HuH-7 (cell line): ENCODE measurements around the gene MYB.
"Not testable (repeated sequence)": the region's sequence is repeated elsewhere in the genome, so short reads cannot be mapped to it uniquely, and the experiment has no call there.

Experiments used
- DNase-seq: peaks from one replicate; pipeline ENCODE4 v3.0.0; 2011; ENCODE audit warnings: low spot score

Gene MYB

DNA sequence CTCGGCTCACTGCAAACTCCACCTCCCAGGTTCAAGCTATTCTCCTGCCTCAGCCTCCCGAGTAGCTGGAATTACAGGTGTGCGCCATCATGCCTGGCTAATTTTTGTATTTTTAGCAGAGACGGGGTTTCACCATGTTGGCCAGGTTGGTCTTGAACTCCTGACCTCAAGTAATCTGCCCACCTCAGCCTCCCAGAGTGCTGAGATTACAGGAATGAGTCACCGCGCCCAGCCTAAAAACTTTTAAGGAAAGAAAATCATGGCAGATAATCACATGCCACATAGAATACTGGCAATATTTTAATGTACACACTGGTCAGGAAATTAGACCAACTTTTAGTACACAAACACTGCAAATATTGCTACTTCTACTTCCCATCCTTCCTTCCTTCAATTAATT lies 16.7 kb upstream of the MYB start:
- not testable (repeated sequence) for DNase-seq

DNA sequence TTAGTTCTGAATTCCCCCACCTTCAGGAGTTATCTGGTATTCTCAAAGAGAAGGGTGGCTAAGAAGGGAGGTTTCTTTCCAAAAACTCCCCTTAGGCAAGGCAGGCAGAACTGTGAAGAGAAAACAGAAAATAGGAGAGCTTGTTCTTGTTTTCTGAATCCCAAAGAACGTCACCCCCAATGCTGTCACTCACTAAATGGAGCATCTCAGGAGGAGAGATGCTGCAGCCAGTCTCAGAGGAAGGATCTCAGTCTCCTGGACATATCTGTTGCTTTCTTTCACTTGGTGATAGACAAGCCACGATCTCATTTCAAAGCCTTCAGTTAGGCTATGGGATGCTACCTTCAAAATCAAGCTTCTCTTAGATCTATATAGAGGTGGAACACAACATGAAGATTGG lies 16.1 kb upstream of the MYB start:
- no peak for DNase-seq

DNA sequence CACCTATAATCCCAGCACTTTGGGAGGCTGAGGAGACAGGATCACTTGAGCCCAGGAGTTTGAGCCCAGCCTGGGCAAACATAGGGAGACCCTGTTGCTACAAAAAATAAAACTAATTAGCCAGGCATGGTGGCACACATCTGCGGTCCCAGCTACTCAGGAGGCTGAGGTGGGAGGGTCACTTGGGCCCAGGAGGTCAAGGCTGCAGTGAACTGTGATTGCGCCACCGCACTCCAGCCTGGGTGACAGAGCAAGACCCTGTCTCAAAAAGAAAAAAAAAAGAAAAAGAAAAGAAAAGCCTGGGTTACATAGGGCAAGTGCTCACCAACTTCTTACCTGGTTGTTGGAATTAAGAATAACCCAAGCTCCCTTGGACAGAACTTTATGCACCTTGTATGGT lies 14.6 kb upstream of the MYB start:
- DNase-seq = no peak

DNA sequence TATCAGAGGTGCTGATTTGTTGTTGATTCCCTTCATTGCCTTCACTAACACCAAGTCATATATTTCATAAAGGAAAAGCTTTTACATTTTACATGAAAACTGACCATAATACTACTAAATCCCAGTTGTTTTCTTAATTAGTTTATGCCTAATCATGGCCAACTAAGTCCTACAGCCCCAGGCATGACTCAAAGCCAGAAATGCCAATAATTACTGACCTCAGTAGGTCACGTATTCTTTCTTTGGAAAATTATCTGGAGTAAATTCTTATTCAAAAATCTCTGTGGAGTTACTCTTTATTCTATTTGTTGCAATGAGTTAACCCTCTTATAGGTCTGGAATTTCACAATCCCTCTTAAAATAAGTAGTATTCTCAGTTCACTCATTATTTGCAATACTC lies 13.5 kb upstream of the MYB start:
- DNase-seq = no peak

DNA sequence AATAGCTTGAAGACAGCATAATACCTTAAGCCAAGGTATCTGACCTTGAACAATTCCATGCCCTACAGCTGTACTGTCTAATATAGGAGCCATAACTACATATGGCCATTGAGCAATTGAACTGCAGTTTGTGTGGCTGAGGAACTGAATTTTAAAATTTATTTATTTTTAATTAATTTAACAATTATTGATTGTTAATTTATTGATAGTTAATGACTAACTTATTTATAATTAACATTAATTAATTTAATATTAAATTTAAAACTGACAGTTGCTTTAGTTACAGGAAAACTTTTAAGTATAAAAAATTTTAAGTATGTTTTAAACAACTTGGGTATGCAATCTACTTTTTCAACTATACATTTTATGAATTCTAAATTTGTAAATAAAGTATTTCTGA lies 12.3 kb upstream of the MYB start:
- no peak for DNase-seq

DNA sequence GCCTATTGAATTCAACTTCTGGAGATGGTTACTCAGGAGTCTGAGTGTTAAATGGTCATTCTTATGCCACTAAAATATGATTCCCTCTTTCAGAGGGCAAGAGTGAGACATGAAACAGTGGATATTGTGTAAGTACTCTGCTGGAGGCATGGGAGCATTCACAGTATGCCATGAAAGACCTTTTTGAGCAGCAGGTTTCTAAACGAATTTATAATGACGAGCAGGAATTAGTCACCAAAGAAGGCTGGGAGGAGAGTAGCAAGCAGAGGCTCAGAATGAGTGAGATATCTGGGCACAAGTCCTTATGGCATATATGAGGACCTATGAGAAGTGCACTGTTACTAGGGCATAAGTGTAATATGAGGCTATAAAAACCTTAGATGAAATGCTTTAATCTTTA lies 10.9 kb upstream of the MYB start:
- no peak for DNase-seq

DNA sequence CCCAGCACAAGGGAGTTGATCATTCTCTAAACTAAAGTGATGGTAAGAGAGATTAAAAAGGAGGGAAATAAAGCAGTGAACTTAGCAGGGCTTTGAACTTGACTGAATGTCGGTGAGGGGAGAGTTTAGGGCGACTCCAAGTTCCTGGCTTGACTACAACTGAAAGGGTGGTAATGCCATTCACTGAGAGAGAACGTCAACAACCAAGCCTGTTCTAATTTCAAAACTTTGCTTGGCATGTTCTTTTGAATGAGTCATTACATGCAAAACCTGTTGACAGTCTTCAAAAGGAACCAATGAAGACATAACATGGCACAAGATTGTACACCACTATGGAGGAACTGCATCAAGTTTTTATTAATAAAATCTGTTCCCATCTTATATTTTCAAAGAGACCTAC lies 10.3 kb upstream of the MYB start:
- DNase-seq = no peak

DNA sequence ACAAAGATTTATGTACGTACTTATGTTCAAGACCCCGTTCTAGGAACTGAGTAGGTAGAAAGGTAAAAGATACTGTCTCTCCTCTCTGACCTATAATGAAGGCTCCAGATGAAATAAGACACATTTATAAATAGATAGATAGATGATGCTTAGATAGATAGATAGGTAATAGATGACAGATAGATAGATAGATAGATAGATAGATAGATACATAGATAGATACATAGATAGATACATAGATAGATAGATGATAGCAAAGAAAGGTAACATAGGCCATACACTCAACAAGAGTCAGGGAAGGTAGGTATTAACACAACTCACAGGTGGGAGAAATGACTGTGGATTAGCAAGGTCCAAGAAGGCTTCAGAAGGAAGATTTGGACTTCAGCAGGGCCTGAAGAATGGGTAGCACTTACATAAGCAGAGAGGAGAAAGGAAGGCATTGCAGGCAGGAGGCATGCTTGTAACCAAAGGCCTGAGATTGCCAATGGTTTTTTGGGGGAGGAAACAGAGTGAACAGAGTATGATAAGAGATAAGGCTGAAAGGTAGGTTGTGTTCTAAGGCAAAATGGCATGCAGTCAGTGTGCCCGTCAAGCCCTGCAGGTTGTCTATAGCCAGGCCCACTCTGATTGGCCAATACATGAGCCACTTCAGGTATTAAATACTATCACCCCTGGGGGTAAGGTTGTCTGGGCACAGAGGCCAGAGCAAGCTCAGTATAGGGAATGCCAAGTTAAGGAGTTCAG lies 7.7 kb upstream of the MYB start:
- DNase-seq = no peak

DNA sequence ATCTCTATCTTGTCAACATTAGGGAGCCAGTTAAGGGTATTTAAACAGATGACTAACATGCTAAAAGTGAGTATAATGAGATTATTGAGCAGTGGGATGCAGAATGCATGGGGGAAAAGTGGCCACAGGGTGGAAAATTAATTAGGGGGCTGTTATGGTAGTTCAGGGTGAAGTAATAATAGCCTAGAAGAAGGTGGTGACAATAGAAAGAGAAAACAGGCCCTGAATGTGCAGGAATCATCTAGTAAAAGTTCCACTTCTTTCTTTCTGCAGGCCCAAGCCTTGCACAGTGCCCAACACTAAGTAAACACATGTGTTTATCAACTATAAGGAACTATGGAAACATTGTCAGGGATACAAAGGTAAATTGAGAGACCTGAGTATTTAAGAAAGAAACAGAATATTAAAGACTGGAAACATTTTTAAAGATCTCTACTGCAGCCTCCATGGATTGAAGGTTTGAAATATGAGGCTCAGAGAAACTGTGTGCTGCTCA lies 7.1 kb upstream of the MYB start:
- no peak for DNase-seq

DNA sequence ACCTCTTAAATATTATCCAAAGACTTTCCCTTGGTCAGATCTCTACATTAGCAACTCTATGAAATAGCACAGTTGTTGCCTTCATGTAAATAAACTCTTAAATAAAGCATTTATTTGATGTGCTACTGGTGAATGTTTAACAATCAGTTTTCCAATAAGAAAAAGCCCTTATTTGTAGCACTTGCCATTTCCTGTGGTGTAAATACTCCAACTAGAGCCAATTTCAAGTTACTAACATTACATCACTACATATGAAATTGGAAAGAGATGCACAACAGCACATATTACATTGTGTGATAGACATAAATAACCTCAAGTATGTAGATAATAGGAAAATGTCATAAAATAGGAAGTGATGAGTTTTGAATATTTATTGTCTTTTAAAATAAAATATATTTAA lies 5.0 kb upstream of the MYB start:
- no peak for DNase-seq

DNA sequence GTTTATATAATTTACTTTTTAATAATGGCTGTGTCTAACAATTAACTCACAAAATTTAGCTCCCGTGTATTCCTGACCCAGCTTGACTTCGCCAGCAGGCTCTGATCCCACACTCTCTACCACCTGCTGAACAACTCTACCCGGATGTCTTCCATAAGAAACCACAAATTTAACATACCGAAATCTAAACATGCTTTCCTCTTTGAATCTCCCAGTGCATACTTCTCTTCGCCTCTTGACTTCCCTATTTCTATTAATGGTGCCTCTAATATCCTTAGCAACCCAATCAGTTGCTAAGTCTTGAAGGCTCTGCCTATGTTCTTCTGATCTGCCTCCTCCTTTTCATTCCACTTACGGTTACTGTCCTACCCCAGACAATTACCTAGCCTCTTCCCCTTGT lies 4.6 kb upstream of the MYB start:
- DNase-seq = no peak

DNA sequence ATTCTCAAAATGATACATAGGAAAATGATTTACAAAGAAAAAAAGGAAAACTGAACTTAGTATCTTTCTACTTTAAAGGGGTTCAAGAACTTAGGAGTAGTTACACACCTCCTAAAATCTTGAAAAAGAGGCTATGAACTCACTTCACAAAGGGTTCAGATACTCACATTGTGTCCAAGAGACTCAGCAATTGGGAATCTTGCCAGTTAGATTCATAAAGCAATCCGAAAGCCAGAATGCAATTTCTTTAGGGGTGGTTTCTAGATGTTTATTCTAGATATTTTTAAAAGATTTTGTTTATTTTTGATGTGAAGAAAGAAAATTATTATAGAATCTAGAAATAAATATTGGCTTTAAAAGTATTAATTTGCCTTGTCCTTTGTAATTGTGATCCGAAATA lies 1.7 kb upstream of the MYB start:
- no peak for DNase-seq

DNA sequence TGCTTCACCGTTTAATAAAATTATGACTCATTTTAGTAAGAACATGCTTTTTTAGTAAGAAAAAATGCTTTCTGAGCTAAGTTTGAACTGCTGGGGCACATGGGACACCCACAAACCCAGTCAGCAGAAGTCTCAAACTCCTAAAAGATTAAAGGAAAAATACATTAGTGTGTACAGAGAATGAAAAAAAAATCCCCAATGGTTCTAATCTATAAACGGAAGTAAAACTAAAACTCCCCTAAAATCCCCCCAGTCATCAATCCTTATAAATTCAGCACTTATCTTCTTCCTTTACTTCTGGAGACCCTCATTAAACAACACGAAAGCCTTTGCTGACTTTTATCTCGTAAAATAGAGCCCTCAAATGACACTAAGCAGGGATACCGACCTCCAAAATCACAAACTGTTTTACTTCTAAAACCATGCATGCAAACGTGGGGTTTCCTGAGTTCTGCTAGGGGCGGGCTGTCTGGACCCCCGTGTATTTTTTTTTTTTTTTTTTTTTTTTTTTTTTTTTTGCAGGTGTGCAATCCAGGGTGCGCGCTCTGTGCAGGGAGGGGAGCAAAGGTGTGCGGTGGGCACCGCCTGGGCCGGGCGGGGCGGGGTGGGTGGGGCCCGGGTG lies 1.1 kb upstream of the MYB start:
- DNase-seq = no peak

DNA sequence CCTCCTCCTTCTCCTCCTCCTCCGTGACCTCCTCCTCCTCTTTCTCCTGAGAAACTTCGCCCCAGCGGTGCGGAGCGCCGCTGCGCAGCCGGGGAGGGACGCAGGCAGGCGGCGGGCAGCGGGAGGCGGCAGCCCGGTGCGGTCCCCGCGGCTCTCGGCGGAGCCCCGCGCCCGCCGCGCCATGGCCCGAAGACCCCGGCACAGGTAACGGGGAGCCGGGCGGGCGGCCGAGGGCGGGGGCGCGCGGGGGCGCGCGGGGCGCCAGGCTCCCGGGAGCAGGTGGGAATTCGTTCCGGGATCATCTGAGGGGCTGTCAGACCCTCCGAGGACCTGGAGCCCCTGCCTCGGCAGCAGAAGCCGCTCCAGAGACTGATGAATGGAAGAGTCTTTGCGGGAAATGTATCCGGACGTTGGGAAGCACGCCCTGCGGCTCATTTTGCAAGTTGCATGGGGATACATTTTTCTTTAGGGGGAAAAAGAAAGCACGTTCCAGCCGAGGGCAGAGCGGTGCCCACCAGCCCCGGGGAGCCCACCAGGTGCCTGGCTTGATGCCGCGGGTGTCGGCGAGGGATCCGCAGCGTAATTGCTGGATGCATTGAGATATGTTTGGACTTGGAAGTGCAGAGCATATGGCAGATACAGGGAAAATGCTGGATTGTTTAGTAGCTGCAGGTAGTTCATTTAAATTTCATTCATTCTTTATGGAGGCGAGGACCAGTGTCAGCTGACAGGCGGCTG lies 394 bp downstream of the MYB start:
- DNase-seq = peak; percentile 43

DNA sequence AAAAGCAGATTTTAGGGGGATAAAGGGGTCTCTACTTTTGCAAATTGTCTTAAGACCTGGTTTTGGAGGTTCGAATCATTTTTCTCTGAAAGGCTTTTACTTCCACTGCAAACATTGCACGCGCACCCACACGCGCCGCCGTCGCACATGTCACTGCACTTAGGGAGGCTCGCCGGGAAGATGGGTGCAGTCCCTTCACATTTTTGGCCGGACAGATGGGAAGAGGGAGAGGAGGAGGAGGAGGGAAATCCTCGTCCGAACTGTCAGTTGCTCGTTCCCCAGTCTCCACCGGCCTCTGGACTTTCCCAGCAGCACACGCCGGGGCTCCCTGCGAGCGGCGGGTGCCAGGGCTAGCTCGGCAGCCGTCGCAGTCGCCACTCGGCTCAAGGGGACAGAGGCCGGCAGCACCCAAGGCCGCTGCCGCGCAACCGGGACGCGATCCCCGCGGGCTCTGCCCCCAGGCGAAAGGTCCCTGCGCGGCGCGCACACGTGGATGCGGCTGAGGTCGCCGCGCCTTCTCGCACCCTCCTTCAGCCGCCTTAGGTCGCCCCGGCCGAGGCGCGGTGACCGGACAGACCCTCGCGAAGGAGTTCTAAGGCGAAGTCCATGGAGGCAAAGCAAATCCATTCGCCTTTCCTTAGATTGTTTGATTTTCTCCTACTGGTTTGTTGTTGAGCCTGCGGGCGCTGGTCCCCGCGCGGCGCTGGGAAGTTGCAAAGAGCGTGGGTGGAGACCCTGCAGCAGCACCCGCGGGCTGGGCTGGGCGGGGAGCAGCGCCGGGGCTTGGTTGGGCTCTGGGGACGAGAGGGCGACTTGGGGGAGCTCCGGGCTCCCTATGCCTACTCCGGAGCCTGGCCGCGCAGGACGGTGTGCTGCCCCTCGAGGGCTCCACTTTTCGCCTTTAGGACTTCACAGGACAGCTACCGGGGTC lies 1.2 kb downstream of the MYB start:
- DNase-seq = peak; percentile 38

DNA sequence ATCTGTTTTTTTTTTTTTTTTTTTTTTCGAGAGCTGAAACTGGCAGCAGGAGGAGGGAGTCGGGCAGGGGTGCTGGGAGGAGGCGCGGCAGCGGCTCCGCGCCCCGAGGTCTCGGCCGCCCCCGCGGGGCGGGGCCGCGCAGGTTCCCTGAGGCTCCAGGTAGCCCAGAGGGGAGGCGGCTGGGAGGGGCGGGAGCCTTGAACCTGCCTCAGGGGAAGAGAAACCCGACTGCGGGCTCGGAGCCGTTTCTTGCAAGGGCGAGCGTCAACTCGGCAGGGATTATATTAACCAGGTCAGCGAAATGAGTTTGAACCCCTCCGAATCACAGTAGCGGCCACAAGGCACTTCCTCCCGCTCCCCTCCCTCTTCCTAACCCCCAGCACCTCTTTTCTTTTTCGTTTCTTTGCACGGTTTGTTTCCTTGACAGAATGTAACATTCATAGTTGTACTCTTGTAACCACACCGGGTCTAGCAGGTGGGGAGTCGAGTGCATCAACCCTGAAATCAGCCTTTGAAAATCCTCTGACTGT lies 2.0 kb downstream of the MYB start:
- peak; percentile 41 for DNase-seq

DNA sequence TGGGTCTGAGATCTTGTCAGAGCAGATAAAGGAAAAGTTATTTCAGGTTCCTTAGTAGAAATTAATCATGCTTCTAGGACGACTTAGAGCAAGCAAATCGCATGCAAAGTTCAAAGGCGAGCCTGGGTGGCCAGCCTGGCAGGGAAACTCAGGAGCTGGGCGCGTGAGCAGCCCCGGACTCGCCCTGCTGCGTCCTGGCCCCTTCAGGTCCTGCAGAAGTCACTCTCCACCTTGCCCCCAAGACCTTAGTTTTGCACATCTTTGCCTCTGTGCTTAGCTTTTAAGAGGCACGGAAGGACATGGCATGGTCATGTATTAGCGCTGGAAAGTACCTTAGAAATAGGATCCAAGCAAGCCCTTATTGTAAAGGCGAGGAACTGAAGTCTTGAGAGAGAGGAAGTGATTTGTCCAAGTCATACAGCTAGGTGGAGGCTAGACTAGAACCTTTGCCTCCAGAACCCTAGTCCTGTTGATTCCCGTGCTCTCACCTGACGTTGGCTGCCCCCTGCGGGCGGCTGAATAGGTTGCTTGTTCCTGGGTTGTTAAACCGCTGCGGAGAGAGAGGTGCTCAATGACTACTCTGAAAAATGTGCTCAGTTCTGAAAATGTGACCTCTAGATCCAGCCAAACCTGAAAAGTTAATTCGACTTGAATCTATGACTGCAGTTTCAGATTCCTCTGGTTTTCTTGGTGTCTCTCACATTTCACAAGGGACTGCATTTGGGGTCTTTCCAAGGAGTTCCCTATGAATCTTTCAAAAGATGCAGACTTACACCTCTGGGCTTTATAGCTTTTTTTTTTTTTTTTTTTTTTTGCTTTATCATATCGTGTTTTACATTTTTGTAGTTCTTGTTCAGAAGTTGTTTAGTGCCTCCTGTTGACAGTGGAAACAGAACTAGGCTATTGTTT lies 2.7 kb downstream of the MYB start:
- peak; percentile 81 for DNase-seq

DNA sequence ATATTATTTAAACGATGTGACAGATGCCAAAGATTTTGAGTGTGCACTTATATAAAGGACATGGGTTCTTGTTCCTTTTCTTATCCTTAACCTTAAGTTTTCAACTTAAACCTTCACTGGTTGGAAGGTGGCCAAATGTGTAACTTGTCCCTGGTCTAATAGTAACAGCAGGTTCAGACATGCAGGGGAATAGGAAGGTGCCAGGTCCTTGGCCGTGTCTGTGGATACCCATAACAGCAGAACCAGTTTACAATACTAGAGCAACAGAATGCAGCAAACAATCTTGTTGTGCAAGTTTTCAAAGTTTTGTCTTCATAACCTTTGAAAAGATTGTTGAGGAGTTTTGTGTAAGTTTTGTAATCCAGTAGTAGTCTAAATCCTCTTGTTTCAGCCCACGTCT lies 4.4 kb downstream of the MYB start:
- no peak for DNase-seq

DNA sequence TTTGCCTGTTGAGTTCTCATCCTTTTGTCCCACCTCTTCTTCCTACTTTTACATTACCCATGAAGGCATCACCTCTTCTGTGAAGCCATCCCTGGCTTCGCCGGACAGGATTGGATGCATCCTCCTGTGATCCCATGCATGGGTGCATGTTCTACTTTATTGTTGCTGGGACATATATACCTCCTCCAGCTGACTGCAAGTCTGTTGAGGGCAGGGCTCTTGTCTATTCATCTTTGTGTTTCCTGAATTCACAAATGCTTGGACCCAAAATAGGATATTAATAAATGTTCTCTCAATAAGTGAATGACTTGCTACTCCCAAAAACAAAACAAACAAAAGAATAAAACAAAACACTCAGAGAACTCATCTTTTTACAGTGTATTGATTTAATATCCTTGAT lies 5.1 kb downstream of the MYB start:
- DNase-seq = no peak

DNA sequence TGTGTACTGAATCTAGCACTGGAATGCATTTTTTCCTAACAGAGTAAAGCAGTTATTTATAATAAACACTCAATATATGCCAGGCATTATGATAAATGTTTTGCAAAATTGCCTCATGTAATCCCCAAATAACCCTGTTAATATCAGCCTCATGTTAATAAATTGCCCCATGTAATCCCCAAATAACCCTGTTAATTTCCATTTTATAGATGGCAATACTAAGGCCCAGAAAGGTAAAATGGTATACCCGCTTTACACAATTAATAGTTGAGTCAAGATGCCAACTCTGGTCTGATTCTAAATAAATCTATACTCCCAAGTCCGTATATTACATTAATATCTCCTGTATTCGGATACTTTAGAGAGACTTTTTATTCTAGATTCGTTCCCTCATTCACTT lies 6.3 kb downstream of the MYB start:
- no peak for DNase-seq

DNA sequence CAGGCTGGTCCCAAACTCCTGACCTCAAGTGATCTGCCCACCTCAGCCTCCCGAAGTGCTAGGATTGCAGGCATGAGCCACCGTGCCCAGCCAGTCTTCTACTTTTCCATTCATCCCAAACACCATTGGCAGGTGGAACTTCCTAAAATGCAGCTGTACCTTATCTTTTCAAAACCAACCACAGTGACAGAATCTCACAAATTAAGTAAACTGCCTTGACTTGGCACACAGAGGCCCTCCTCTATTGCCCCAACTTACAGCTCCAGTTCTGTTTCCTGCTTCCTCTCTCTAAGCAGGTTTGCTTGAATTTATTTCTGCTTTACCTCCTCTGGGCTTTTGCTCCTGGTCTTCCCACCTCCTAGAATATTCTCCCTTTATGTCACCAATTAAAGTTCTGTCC lies 7.6 kb downstream of the MYB start:
- DNase-seq = no peak
